Ishikawa (cell line): Measurements from ENCODE around the gene MAST4.

ENCODE experiments used
- CEBPB ChIP-seq: IDR thresholded peaks from 2 replicates; pipeline ENCODE4 v1.6.1; 2012
- EGR1 ChIP-seq: IDR thresholded peaks from 2 replicates; pipeline ENCODE4 v1.6.1; 2012
- EP300 ChIP-seq: IDR thresholded peaks from 2 replicates; pipeline ENCODE4 v1.6.1; 2012; ENCODE audit warnings: borderline replicate concordance
- FOXM1 ChIP-seq: IDR thresholded peaks from 2 replicates; pipeline ENCODE4 v1.6.1; 2012; ENCODE audit warnings: low read depth, borderline replicate concordance
- NFIC ChIP-seq: IDR thresholded peaks from 2 replicates; pipeline ENCODE4 v1.6.1; 2012
- RAD21 ChIP-seq: IDR thresholded peaks from 2 replicates; pipeline ENCODE4 v1.6.1; 2012; ENCODE audit warnings: low read depth
- TCF12 ChIP-seq: IDR thresholded peaks from 2 replicates; pipeline ENCODE4 v1.6.1; 2012; ENCODE audit warnings: low read depth
- YY1 ChIP-seq: IDR thresholded peaks from 2 replicates; pipeline ENCODE4 v1.6.1; 2012; ENCODE audit warnings: low read depth
- ZBTB7A ChIP-seq: IDR thresholded peaks from 2 replicates; pipeline ENCODE4 v1.6.1; 2012; ENCODE audit warnings: low read depth
- TF ChIP-seq, protein P1 (sequence below): IDR thresholded peaks from 2 replicates; pipeline ENCODE4 v1.6.1; 2012
- TF ChIP-seq, protein P2 (sequence below): IDR thresholded peaks from 2 replicates; pipeline ENCODE4 v1.6.1; 2012
- TF ChIP-seq, protein P3 (sequence below): IDR thresholded peaks from 2 replicates; pipeline ENCODE4 v1.6.1; 2012; ENCODE audit warnings: low read depth, mild to moderate bottlenecking

DNA sequence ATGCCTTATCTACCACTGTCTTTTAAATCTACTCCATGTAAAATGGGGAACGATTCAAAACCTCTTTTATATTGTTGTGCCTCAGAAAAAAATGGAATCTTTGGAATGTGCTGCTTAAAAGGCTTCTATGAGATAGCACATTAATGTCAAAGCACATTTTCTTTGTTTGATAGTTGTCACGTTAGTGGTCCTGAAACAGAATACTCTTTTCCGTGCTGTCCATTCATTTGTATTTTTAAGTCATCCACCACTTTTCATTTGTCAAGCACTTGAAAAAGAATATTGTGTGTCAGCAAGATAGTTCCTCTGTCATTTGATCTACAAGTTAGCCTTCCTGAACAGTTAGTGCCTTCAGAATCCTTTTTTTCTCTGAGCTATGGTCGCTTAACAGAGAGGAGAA is 246.9 kb downstream of the MAST4 start:
- TF ChIP-seq, protein P1, sequence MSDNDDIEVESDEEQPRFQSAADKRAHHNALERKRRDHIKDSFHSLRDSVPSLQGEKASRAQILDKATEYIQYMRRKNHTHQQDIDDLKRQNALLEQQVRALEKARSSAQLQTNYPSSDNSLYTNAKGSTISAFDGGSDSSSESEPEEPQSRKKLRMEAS, result no peak
- TF ChIP-seq, protein P2, sequence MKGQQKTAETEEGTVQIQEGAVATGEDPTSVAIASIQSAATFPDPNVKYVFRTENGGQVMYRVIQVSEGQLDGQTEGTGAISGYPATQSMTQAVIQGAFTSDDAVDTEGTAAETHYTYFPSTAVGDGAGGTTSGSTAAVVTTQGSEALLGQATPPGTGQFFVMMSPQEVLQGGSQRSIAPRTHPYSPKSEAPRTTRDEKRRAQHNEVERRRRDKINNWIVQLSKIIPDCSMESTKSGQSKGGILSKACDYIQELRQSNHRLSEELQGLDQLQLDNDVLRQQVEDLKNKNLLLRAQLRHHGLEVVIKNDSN, result no peak
- TF ChIP-seq TCF12 (no peak), NFIC (no peak), FOXM1 (no peak), ZBTB7A (no peak), EP300 (no peak), CEBPB (no peak), RAD21 (no peak), YY1 (no peak), EGR1 (no peak)
- TF ChIP-seq, protein P3, sequence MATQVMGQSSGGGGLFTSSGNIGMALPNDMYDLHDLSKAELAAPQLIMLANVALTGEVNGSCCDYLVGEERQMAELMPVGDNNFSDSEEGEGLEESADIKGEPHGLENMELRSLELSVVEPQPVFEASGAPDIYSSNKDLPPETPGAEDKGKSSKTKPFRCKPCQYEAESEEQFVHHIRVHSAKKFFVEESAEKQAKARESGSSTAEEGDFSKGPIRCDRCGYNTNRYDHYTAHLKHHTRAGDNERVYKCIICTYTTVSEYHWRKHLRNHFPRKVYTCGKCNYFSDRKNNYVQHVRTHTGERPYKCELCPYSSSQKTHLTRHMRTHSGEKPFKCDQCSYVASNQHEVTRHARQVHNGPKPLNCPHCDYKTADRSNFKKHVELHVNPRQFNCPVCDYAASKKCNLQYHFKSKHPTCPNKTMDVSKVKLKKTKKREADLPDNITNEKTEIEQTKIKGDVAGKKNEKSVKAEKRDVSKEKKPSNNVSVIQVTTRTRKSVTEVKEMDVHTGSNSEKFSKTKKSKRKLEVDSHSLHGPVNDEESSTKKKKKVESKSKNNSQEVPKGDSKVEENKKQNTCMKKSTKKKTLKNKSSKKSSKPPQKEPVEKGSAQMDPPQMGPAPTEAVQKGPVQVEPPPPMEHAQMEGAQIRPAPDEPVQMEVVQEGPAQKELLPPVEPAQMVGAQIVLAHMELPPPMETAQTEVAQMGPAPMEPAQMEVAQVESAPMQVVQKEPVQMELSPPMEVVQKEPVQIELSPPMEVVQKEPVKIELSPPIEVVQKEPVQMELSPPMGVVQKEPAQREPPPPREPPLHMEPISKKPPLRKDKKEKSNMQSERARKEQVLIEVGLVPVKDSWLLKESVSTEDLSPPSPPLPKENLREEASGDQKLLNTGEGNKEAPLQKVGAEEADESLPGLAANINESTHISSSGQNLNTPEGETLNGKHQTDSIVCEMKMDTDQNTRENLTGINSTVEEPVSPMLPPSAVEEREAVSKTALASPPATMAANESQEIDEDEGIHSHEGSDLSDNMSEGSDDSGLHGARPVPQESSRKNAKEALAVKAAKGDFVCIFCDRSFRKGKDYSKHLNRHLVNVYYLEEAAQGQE, result no peak
